ENCODE measurements around the gene PKD1L1.

GRCh38 chr7:47830015-47830414 lies 118.3 kb downstream of the PKD1L1 start:
- TF ChIP-seq CTCF (IDR thresholded peaks at IDR 0.05): no peak
- no peak for TF ChIP-seq POLR2AphosphoS5 (IDR thresholded peaks at IDR 0.05)
- no peak for TF ChIP-seq POLR2A (IDR thresholded peaks at IDR 0.05)
- TF ChIP-seq EP300 (IDR thresholded peaks at IDR 0.05): no peak

All from gastroesophageal sphincter (tissue), 3 donors.